RWPE2 (cell line): ENCODE results near the gene ARL6IP4.

ENCODE experiments used
- ATAC-seq: fragments of 200-7000 bp; cut with Tn5 transposase; 3 replicates; pipeline ENCODE4 v1.9.1; 2021; ENCODE audit warnings: low read depth
- DNase-seq: peaks from one replicate; pipeline ENCODE4 v3.0.0-alpha.2; 2020; ENCODE audit warnings: low spot score
- H3K27ac ChIP-seq: fragments of 450-650 bp; 2 replicates; pipeline ENCODE4 v1.5.1; 2017; ENCODE audit warnings: mild to moderate bottlenecking; ENCODE audit not compliant: poor library complexity, severe bottlenecking
- H3K27me3 ChIP-seq: fragments of 250-450 bp; sonication (Bioruptor Pico); 2 replicates; pipeline ENCODE4 v1.5.1; 2021; ENCODE audit warnings: mild to moderate bottlenecking, moderate library complexity; ENCODE audit not compliant: insufficient read depth, poor library complexity, severe bottlenecking
- H3K36me3 ChIP-seq: fragments of 250-450 bp; sonication (Bioruptor Pico); 2 replicates; pipeline ENCODE4 v1.5.1; 2020; ENCODE audit warnings: low read depth, mild to moderate bottlenecking, moderate library complexity
- H3K4me1 ChIP-seq: fragments of 250-450 bp; sonication (Bioruptor Pico); 2 replicates; pipeline ENCODE4 v1.5.1; 2021; ENCODE audit warnings: mild to moderate bottlenecking, moderate library complexity; ENCODE audit not compliant: insufficient read depth, poor library complexity, severe bottlenecking
- H3K4me3 ChIP-seq: fragments of 250-450 bp; sonication (Bioruptor Pico); 2 replicates; pipeline ENCODE4 v1.5.1; 2021; ENCODE audit warnings: mild to moderate bottlenecking, moderate library complexity; ENCODE audit not compliant: severe bottlenecking
- H3K9me3 ChIP-seq: fragments of 250-450 bp; sonication (Bioruptor Pico); 2 replicates; pipeline ENCODE4 v1.5.1; 2021; ENCODE audit warnings: mild to moderate bottlenecking, moderate library complexity; ENCODE audit not compliant: severe bottlenecking
- CTCF ChIP-seq: fragments of 450-650 bp; IDR thresholded peaks from one replicate; pipeline ENCODE4 v1.5.1; 2017; ENCODE audit warnings: mild to moderate bottlenecking, moderate library complexity; ENCODE audit not compliant: poor library complexity, severe bottlenecking

Gene ARL6IP4

GRCh38 chr12:122949405-122949804 is 31.1 kb upstream of the ARL6IP4 start:
- ATAC-seq (no peak), DNase-seq (no peak)
- no peaks in the 10 kb centered on the region for H3K9me3 ChIP-seq
- H3K4me1 ChIP-seq: peaks cover 35% of the 10 kb centered on the region
- no peaks in the 10 kb centered on the region for H3K27me3 ChIP-seq
- no peak overlapping the region for H3K4me3 ChIP-seq
- no peak overlapping the region for H3K27ac ChIP-seq
- H3K36me3 ChIP-seq: no peaks in the 10 kb centered on the region
- no peak for TF ChIP-seq CTCF

GRCh38 chr12:122949816-122950675 is 30.4 kb upstream of the ARL6IP4 start:
- no peaks in the 10 kb centered on the region for H3K36me3 ChIP-seq
- peaks cover 28% of the 10 kb centered on the region for H3K4me1 ChIP-seq
- no peak for TF ChIP-seq CTCF
- no peaks in the 10 kb centered on the region for H3K27me3 ChIP-seq
- peak overlapping the region; percentile 65 for H3K27ac ChIP-seq
- H3K4me3 ChIP-seq: no peak overlapping the region
- DNase-seq (no peak), ATAC-seq (no peak)
- no peaks in the 10 kb centered on the region for H3K9me3 ChIP-seq

GRCh38 chr12:122951406-122951805 is 29.1 kb upstream of the ARL6IP4 start:
- no peak overlapping the region for H3K4me3 ChIP-seq
- 0 out of 3 replicates have a peak, but pooled peaks have one; percentile 16 for ATAC-seq
- no peak for DNase-seq
- no peak for TF ChIP-seq CTCF
- peaks cover 19% of the 10 kb centered on the region for H3K4me1 ChIP-seq
- no peaks in the 10 kb centered on the region for H3K27me3 ChIP-seq
- H3K27ac ChIP-seq: peak overlapping the region; percentile 65
- no peaks in the 10 kb centered on the region; the same call in 1 of the 2 replicates for H3K36me3 ChIP-seq
- no peaks in the 10 kb centered on the region for H3K9me3 ChIP-seq

DNA sequence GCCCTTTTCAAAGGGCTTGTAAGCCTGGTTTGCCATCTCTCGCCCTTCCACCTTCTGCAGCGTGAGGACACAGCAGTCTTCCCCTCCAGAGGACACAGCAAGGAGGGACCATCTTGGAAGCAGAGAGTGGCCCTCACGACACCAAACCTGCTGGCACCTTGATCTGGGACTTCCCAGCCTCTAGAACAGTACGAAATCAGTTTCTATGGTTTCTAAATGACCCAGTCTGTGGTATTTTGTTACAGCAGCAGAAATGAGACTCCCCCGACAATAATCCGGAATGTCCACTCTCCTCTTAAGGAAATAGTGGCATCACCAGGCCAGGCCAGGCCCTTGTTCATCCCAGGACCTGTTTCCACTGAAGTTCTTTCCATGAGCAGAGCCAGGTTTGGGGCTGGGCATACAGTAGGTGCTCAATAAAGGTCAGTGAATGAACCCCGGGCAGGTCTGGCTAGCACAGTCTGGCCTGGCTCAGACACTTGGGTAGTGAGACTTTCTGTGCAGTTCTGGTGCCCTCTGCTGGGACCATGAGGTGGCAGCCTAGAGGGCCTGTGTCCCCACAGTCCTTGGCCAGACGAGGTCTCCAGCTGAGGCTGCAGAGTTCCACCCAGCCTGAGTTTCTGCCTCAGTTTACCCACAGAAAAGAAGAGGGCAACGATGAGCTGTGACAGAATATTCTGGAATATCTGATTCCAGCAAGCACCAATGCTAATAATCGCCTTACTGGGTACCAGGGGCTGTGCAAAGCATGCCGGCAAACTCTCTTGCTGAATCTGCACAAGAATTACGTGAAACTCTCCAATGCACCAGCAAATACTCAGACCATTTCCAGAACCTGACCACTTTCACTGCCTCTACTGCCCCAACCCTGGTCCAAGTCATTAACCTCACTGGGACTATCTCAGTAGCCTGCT is 28.2 kb upstream of the ARL6IP4 start:
- TF ChIP-seq CTCF: peak; percentile 89
- no peaks in the 10 kb centered on the region for H3K27me3 ChIP-seq
- no peak overlapping the region for H3K4me3 ChIP-seq
- H3K27ac ChIP-seq: peak overlapping the region; percentile 65
- H3K4me1 ChIP-seq: peaks cover 14% of the 10 kb centered on the region
- no peaks in the 10 kb centered on the region for H3K9me3 ChIP-seq
- ATAC-seq: peak; percentile 93
- H3K36me3 ChIP-seq: no peaks in the 10 kb centered on the region; the same call in 1 of the 2 replicates
- no peak for DNase-seq
